Stimulated activated CD4-positive, alpha-beta T cell treated with anti-CD3 and anti-CD28 coated beads, Interleukin-12 subunit alpha, Interleukin-12 subunit beta, amount 100 ng/mL, for 24 hours (primary cell): ENCODE measurements around the gene KRTAP10-8.
"Not testable (repeated sequence)": the region's sequence is repeated elsewhere in the genome, so short reads cannot be mapped to it uniquely, and the experiment has no call there.

Experiments
- DNase-seq, 2 experiments: peaks; one replicate each; pipeline ENCODE4 v3.0.0-alpha.2; 2020; ENCODE audit warnings: low read depth in 2 of 2

KRTAP10-8 gene

DNA sequence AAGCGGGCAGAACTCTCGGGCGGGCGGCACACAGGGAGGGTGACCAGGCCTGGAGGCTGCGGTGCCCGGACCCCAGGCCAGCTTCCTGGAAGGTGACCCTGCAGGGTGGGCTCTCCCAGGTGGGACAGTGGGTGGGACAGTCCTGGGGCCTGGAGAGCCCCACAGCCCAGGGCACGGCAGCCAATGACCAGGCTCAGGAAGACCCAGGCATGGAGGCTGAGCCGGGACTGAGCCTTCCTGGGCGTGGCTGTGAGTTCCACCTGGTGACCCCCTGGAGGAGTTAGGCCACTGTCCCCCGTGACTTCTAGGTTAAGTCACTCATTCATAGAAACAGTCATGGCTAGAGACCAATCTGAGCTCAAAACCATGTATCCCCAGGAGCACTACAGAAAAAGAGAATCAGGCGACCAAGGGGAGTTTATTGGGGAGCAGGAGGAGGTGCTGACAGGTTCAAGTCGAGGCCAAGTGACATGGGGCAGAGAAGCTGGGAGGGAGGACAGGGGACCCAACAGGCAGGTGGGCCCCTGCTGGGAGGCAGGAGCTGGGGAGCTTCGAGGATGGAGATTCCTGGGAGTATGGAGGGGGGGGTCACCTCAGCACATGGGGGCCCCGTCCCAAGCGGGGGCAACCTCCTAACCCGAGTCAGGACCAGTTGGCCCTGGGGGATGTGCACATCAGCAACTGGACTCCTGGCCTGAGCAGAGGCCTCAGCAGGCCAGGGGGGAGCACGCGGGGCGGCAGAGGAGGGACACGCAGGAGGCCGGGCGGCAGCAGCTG lies 32.6 kb upstream of the KRTAP10-8 start:
- no peak for DNase-seq

DNA sequence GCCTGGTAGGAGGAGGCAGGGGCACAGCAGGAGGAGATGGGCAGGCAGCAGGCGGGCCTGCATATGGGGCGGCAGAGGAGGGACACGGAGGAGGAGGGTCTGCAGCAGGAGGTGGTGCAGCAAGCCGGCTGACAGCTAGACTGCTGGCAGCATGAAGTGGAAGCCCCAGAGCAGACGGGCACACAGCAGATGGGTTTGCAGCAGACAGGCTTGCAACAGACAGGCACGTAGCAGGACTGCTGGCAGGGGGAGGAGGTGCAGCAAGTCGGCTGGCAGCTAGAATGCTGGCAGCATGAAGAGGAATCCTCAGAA lies 32.1 kb upstream of the KRTAP10-8 start:
- DNase-seq = no peak

DNA sequence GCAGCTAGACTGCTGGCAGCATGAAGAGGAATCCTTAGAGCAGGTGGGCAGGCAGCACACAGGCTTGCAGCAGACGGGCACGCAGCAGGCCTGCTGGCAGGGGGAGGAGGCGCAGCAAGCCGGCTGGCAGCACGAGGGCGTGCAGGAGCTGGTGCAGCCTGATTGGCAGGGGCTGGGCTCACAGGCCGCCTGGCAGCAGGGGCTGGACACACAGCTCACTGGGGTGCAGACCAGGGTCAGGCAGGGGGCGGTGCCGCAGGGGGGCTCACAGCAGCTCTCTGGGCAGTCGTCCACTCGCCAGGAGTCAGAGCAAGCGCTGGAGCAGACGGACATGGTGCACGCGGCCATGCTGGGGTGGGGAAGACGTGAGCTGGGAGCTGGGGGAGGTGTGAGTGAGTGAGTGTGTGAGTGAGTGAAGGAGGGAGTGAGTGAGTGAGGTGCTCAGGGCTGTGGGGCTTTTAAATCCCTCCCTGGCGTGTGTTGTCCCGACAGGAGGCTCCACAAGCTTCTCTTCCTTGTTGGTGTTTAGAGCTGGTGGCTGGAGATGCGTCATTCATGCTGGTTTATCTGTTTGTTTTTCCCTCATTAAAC lies 31.6 kb upstream of the KRTAP10-8 start, which contains the start of gene KRTAP10-5:
Gene KRTAP10-5 (minus strand): TSS at position 374 of the 591 bp plus-strand sequence. CDS start 26 bp downstream, at position 348.
- DNase-seq = not testable (repeated sequence)

DNA sequence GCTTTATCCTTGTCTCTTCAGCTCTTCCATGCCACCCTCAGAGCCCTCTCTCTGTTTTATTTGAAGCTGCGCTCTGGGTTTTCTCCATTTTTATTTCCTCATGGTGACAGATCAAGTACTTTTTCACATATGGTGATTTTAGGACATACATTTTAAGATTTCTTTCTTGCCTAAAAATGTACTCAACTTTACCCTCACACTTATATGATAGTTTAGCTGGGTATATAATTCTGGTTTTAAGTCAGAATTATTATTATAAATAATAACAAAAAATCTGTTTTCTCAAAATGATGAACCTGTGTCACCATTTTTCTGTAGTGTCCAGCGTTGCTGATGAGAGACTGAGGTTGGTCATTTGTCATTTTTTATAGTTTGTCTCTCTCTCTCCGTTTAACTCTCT lies 30.7 kb upstream of the KRTAP10-8 start:
- no peak for DNase-seq

DNA sequence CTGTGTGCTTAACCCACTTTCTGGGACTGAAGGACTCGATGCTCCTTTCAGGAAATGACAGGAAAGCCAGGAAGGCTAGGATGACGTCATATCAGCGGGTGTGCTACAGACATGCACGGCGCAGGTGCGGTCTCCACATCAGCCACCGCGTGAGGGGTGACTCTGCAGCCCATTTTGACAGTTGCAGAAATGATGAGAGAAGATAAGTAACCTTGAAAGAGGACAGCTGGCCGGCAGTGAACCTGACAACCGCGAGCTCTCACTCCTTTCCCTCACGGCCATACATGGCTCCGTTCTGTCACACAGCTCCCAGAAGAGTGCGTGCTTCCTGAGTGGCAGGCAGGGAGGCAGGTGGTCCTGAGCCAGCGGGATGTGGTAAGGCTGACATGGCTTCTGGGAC lies 29.8 kb upstream of the KRTAP10-8 start:
- no peak for DNase-seq

DNA sequence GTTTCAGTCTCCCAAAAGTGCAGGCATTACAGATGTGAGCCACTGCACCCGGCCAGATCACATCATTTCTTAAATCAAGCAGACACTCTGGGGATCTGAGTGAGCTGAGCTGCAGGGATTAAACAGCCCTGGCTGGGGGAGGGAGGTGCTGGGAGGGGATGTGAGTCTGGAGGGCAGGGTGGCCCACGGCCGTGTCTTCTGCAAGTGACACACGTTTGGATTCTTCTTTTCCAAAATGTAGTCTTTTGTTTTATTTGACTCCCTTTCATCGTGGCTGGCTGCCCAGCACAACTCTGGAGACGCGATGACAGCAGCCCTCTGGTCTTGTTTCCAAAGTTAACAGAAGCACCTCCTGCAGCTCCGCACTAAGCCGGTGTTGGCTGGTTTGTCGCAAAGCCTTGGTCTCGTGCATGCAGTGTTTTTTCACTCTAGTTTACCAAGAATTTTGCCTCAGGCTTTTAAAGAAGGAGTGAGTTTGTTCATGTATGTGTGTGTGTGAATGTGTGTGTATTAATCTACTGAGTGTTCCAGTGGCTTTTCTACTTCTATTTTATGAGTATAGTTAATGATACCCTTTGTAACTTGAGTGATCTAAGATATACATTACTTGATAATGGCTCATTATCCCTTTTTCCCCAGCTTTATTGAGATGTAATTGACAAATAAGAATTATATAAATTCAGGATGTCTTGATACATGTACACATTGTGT lies 28.6 kb upstream of the KRTAP10-8 start:
- no peak for DNase-seq

DNA sequence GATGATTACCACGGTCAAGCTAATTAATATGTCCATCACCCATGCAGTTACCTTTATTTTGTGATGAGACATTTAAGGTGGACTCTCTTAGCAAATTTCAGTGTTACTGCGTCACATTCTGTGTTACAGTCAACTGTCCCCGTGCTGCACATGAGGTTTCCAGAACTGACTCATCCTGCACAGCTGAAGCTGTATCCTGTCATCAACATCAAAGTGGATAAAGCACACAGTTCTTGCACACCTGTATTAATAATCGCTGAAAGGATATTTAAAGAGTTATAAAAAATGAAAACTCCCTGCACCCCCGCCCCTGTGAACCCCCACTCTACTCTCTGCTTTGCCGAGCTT lies 28.1 kb upstream of the KRTAP10-8 start:
- no peak for DNase-seq

DNA sequence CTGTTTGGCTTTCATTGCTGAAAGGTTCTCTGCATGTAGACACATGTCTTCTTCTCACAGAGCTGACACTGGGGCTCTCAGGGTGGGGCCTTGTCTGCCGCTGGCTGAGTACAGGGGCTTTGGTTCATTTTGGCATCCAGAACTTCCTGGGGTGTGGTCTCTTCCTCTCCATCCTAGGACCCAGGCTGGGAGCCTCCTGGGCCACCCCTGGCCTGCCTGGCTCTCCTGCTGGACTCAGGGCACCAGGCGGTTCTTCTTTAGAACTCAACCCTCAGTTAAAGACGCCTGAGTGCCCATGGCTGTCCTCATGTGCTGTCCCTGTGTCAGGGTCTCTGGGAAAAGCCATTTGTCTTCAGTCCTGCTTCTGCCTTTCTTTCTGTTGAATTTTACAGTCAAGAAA lies 26.0 kb upstream of the KRTAP10-8 start:
- DNase-seq = no peak

DNA sequence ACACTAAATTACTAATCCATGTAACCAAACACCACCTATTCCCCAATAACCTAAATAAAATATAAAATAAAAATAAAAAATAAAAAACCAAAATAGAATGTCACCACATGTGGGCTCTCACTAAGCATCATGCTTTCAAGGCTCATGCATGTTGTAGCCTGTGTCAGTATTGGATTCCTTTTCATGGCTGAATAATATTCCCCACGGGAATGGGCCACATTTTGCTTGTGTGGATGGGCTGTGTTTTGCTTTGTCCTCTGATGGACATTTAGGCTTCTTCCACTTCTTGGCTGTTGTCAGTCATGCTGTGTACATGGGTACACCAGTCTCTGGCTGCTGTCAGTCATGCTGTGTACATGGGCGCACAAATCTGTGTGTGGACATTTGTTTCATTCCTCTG lies 22.8 kb upstream of the KRTAP10-8 start:
- DNase-seq = no peak

DNA sequence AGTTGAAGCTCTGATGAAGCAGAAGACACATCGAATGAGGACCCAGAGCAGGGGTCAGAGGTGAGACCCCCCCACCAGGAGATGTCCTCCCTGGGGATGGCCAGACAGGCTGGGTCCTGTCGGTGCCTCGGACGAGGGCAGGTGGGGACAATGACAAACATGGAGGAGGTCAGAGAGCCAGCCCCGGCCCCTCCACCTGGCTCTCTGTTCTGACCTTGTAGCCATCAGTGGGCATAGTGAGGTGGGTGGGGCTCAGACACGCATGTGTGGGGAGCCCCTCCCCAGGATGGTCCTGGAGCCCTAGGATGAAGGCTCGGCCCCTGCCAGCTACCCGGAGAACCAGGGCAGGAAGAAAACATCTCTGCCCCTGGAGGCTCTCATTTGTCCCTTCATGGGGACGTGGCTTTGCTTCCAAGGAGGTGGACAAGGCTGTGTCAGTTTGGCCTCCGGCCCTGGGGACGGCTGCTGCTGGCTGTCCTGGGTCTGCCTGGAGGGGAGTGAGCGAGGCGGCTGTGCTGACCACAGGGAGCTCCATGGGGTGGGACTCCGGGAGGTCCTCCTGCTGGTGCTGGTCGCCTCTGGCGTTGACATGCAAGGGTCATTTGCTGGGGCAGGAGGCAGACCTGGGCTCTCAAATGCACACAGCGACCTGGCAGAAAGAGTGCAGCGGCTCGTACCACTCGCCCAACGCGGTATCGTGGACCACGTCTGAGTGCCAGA lies 22.1 kb upstream of the KRTAP10-8 start:
- no peak for DNase-seq

DNA sequence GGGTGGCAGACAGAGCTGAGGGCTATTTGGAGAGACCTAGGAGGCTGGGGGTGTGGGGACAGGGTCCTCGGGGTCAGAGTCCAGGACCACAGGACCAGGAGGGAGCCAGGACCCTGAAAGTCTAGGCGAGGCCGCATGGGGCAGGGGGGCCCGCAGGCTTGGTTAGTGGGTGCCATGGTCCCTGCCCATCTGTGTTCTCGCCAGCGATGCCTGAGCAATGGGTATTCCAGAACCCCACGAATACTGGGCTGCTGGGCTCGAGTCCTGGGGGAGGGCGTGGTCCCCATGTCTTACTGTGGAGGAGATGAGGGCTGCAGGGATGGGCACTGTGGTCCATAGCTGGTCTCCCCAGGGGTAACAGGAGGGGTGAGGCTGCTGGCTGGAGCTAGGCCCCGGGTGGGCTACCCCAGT lies 21.6 kb upstream of the KRTAP10-8 start:
- no peak for DNase-seq

DNA sequence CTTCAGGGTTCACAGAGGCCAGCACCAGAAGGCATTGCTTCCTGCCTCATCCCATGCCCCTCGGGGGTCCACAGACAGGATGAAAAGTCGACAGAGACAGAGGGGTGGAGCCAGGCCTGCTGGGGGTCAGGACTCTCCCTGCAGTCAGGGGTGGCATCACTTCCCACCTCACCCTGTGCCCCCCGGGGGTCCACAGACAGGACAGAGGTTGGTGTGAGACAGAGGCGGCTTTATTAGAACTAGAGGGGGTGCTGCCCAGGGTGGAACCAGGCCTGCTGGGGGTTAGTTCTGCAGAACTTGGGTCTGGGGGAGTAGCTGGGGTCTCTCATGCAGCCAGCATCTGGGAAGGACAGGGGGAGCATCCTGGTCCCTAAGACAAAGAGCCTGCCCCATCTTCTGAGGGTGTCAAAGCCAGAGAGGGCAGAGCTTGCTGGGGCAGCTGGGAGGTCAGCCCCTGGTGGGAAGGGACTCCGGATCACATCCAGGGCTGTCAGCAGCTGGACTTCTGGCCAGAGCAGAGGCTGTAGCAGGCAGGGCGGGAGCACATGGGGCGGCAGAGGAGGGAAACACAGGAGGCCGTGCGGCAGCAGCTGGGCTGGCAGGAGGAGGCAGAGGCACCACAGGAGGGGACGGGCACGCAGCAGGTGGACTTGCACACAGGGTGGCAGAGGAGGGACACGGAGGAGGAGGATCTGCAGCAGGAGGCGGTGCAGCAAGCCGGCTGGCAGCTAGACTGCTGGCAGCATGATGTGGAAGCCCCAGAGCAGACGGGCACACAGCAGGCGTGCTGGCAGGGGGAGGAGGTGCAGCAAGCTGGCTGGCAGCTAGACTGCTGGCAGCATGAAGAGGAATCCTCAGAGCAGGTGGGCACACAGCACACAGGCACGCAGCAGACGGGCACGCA lies 20.7 kb upstream of the KRTAP10-8 start:
- DNase-seq = not testable (repeated sequence)

DNA sequence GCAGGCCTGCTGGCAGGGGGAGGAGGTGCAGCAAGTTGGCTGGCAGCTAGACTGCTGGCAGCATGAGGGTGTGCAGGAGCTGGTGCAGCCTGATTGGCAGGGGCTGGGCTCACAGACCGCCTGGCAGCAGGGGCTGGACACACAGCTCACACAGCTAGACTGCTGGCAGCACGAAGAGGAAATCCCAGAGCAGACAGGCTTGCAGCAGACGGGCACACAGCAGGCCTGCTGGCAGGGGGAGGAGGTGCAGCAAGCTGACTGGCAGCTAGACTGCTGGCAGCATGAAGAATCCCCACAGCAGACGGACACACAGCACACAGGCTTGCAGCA lies 20.1 kb upstream of the KRTAP10-8 start:
- not testable (repeated sequence) for DNase-seq

DNA sequence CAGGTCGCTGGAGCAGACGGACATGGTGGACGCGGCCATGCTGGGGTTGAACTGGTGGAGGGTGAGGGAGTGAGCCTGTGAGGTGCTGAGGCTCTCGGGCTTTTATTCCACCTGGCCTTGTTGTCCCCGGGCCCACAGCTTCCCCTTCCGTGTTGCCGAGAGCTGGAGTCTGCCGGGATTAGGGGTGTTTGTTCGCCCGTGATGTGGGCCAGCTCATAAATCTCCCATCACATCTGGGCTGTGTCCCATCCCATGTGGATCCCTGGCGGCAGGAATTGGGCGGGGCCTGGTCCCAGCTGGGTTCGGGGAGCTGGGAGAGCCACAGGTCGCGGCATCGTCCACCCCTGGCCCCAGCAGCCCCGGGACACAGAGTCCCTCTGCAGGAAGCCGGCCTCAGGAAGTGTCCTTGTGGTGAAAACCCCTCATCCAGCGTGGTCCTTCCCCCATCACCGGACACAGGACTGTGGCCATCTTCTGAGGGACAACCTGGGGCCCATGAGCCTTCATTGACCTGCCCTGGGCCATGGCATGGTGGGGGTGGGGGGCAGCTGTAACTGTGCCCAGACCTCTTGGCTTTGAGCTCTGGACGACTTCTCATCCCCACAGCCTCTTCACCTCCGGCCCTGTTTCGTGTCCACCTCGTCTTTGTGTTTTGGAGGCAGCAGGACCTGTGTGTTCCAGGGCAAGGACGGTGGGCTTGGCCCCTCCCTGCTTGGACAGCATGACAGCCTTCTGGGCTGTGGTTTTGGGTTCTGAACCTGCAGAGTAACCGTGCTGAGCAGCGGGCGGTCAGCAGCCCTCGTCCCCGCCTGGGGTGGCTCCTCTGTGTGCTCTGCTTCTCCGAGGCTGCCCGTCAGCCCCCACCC lies 19.2 kb upstream of the KRTAP10-8 start, which contains the start of gene KRTAP10-6:
Gene KRTAP10-6 (minus strand): TSS at position 60 of the 866 bp plus-strand sequence. CDS start 21 bp downstream, at position 39.
- no peak for DNase-seq

DNA sequence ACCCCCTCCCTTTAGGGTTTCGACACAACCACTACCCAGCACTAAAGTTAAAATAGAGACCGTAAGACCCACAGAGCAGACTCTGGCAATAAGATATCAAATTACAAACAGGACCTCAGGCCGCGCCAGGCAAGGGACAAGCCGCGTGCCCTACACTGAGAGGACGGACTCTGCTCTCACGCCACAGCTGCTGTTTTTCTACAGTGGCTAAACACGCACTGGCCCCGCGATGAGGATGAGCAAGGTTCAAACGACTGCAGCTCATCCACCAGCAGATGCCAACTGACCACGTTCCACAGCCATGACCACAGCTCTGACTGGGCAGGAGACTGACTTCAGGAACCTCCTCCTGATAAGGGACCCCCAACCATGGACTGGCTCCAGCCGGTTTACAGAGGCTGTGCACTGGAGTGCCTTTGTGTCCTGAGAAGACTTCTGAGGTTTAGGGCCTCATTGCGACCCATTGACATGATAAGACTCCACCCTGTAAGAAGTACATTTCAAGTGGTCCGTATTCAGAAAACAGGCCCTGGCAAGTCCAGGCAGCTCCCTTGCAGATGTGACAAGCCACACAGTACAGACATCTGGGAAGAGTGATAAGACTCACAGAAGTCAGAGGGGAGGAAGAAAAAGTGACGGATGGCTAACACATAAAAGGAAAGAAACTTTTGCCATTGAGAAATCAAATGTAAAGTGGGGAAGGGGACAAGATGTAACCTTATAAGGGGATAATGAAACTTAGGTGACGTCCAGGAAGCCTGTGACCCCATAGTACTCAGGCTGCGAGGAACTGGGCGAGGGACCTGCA lies 18.1 kb upstream of the KRTAP10-8 start:
- DNase-seq = no peak

DNA sequence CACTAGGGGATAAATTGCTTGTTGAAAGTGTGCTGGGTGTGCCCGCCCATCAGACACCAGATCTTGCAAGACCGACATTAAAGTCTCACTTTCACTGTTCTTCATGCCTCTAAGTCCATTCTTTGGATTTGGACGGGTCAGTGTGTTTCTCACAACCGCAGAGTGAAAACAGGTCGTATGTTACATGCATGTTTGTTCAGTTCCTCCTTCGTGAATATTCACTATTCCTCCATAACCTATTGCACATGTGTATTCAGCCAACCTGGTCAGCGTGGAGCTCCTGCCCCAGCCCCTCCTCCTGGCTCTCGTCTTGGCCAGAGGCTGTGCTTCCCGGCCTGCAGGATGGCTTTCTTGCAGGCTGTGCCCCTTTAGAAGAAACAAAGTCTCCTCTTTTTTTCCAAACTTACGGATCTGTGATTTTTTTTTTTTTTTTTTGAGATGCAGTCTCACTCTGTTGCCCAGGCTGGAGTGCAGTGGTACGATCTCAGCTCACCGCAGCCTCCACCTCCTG lies 17.4 kb upstream of the KRTAP10-8 start:
- DNase-seq = no peak

DNA sequence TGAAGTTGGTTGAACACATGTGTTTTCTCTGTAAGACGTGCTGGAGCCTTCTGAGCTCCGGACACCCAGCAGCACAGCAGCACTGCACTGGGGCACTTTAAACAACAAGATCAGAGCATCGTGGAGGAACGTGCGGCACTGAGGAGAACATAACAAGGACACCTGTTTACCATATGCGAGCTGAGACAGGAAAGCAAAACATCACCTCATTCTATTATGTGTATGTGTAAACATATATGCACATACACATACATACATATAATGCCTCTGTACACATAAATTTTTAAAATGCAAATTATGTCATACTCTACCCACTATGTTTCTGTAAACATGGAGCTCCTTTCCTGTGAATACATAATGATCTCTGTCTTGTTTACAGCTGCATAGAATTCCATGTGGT lies 16.4 kb upstream of the KRTAP10-8 start:
- DNase-seq = no peak

DNA sequence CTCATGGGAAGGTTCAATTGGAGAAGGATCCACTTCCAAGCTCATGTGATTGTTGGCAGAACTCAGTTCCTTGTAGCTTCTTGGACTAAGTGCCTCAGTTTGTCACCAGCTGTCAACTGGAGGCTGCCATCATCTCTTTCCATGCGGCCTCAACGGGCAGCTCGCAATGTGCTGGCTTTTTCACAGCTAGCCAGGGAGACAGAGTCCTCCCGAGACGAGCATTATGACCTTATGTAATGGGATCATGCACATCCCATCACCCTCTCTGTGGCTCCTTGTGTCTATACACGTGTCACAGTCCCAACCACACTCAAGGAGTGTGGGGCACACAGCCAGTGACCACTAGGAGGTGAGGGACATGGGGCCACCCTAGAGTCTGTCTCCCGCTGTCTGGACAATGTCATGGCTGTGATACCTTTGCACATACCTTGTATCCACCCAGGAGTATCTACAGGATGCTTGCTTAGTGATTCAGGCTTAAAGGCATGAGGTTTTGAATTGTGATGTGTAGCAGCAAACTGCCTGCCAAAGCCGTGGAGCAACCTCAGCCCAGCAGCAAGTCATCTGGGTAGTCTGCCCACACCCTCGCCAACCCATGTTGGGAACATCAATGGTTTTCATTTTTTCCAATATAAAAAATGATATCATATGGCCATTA lies 15.7 kb upstream of the KRTAP10-8 start:
- no peak for DNase-seq

DNA sequence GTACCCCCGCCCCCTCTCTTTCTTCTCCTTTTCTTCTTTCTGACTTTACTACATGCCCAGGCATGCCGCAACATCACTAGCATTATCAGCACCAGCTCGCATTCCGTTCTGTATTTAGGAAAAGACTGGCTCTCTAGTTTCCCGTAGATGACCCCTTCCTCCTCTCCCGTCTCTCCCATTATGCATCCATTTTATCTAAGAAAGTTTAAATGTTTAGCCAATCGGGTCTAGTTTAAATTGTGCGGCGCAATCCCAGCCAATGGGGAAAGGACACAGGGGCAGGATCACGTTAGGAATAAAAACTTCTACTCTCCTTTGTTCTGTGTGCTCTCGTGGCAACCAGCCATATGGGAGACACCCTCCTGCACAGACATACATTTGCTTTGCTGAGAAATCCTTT lies 13.8 kb upstream of the KRTAP10-8 start:
- no peak for DNase-seq
